H1 (cell line): ENCODE results near the gene ZFP36L1. TPM values are rescaled to one million over a fixed set of nuclear protein-coding genes. Genes with fewer than 3 reads are reported as not detected.

Source experiments
- CTCF ChIA-PET: fragments of 300-600 bp; sonication (Branson Sonifier 250); formaldehyde crosslinking; loops from one replicate; lab custom pipeline; 2021; ENCODE audit not compliant: partially characterized antibody; lab: Charles Lee
- POLR2A ChIA-PET: fragments of 300-600 bp; sonication (Branson Sonifier 250); formaldehyde crosslinking; loops from one replicate; lab custom pipeline; 2021; ENCODE audit warnings: inconsistent platforms; ENCODE audit not compliant: partially characterized antibody; lab: Charles Lee
- DNase-seq, 2 experiments: peaks; one replicate each; pipeline versions ENCODE4 v3.0.0 to v3.0.0-alpha.2; 2010 to 2022; ENCODE audit warnings: low spot score in 2 of 2, low read depth in 1 of 2, mixed read lengths in 1 of 2
- FAIRE-seq: peaks from 2 replicates; lab custom pipeline; 2011; peaks lifted over from hg19 to GRCh38; lab: Jason Lieb, UNC
- H2AFZ ChIP-seq: 2 replicates; pipeline ENCODE4 v1.8.1; 2012; ENCODE audit warnings: low read length, inconsistent platforms
- H2AK5ac ChIP-seq: 2 replicates; pipeline ENCODE4 v1.6.1; 2013; ENCODE audit warnings: low read depth, low read length
- H2BK120ac ChIP-seq: replicated peaks from 2 replicates; pipeline ENCODE3; 2013; ENCODE audit warnings: low read depth, low read length, inconsistent platforms
- H2BK12ac ChIP-seq: 2 replicates; pipeline ENCODE4 v1.6.1; 2013; ENCODE audit warnings: low read depth, low read length
- H2BK15ac ChIP-seq: 2 replicates; pipeline ENCODE4 v1.6.1; 2013; ENCODE audit warnings: low read length
- H2BK20ac ChIP-seq: 2 replicates; pipeline ENCODE4 v1.6.1; 2013; ENCODE audit warnings: low read length
- H2BK5ac ChIP-seq: 2 replicates; pipeline ENCODE4 v1.6.1; 2013; ENCODE audit warnings: low read depth, low read length
- H3K14ac ChIP-seq: 2 replicates; pipeline ENCODE4 v1.6.1; 2013; ENCODE audit warnings: inconsistent platforms; ENCODE audit not compliant: insufficient read length
- H3K18ac ChIP-seq: 2 replicates; pipeline ENCODE4 v1.6.1; 2013; ENCODE audit warnings: low read length; ENCODE audit errors: extremely low read depth
- H3K23ac ChIP-seq: 2 replicates; pipeline ENCODE4 v1.6.1; 2013; ENCODE audit warnings: inconsistent platforms; ENCODE audit not compliant: insufficient read length
- H3K23me2 ChIP-seq: 2 replicates; pipeline ENCODE4 v1.6.1; 2013; ENCODE audit warnings: low read depth, low read length
- H3K27ac ChIP-seq: 2 replicates; pipeline ENCODE4 v1.6.1; 2011; ENCODE audit warnings: low read depth, low read length, inconsistent platforms
- H3K27me3 ChIP-seq, 4 experiments: replicated peaks in 1 of 4; 1 replicate in 1 of 4; 2 replicates in 3 of 4; pipeline versions ENCODE4 v1.6.1 to v1.8.1; 2011 to 2013; ENCODE audit warnings: low read length in 3 of 4, mild to moderate bottlenecking in 3 of 4, inconsistent platforms in 2 of 4, mixed read lengths in 2 of 4, moderate library complexity in 1 of 4; ENCODE audit not compliant: control insufficient read depth in 3 of 4, insufficient read depth in 3 of 4; ENCODE audit errors: extremely low read depth in 1 of 4
- H3K36me3 ChIP-seq, 4 experiments: 2 replicates each; pipeline versions ENCODE4 v1.6.1 to v1.8.1; 2011 to 2013; ENCODE audit warnings: mild to moderate bottlenecking in 4 of 4, low read length in 3 of 4, moderate library complexity in 2 of 4, control low read depth in 1 of 4, inconsistent platforms in 1 of 4; ENCODE audit not compliant: insufficient read depth in 4 of 4, control insufficient read depth in 2 of 4
- H3K4ac ChIP-seq: replicated peaks from 2 replicates; pipeline ENCODE3; 2013; ENCODE audit warnings: low read length, low read depth, mixed read lengths, inconsistent platforms; ENCODE audit not compliant: insufficient read length
- H3K4me1 ChIP-seq, 4 experiments: replicated peaks in 1 of 4; 1 replicate in 1 of 4; 2 replicates in 3 of 4; pipeline versions ENCODE4 v1.6.1 to v1.8.1; 2011 to 2013; ENCODE audit warnings: low read length in 3 of 4, inconsistent platforms in 2 of 4, mixed read lengths in 1 of 4; ENCODE audit not compliant: insufficient read depth in 4 of 4, control insufficient read depth in 3 of 4
- H3K4me2 ChIP-seq, 2 experiments: 2 replicates each; pipeline versions ENCODE4 v1.6.1 to v1.8.1; 2011 to 2013; ENCODE audit warnings: low read depth in 2 of 2, low read length in 2 of 2, control low read depth in 1 of 2, inconsistent platforms in 1 of 2, mild to moderate bottlenecking in 1 of 2; ENCODE audit not compliant: insufficient read depth in 1 of 2
- H3K4me3 ChIP-seq, 4 experiments: fragments of 200-600, 300-600 bp in 1 of 4; sonication (generic), shearing (Covaris generic), sonication (Bioruptor Twin) in 1 of 4; 2 replicates each; pipeline versions ENCODE4 v1.5.1 to v1.8.1; 2011 to 2016; ENCODE audit warnings: low read length in 4 of 4, low read depth in 3 of 4, control low read depth in 2 of 4, inconsistent platforms in 2 of 4, mild to moderate bottlenecking in 2 of 4, mixed read lengths in 1 of 4, moderate library complexity in 1 of 4; ENCODE audit not compliant: insufficient read depth in 2 of 4; ENCODE audit errors: extremely low read depth in 1 of 4
- H3K56ac ChIP-seq: replicated peaks from 2 replicates; pipeline ENCODE3; 2013; ENCODE audit warnings: low read depth, mild to moderate bottlenecking, mixed read lengths, low read length, inconsistent platforms; ENCODE audit not compliant: insufficient read length
- H3K79me1 ChIP-seq: 2 replicates; pipeline ENCODE4 v1.6.1; 2013; ENCODE audit warnings: low read depth, low read length, control low read depth
- H3K79me2 ChIP-seq, 2 experiments: 2 replicates each; pipeline versions ENCODE4 v1.6.1 to v1.8.1; 2012 to 2013; ENCODE audit warnings: low read length in 2 of 2, mild to moderate bottlenecking in 2 of 2, inconsistent platforms in 1 of 2; ENCODE audit not compliant: insufficient read depth in 2 of 2, control insufficient read depth in 1 of 2
- H3K9ac ChIP-seq, 4 experiments: replicated peaks in 1 of 4; 1 replicate in 1 of 4; 2 replicates in 3 of 4; pipeline versions ENCODE4 v1.6.1 to v1.8.1; 2011 to 2013; ENCODE audit warnings: low read depth in 3 of 4, low read length in 3 of 4, control low read depth in 2 of 4, mild to moderate bottlenecking in 2 of 4, moderate library complexity in 2 of 4, inconsistent platforms in 1 of 4; ENCODE audit errors: extremely low read depth in 1 of 4
- H3K9me3 ChIP-seq, 2 experiments: 2 replicates each; pipeline versions ENCODE4 v1.6.1 to v1.8.1; 2012 to 2013; ENCODE audit warnings: mild to moderate bottlenecking in 2 of 2, moderate library complexity in 2 of 2, control low read depth in 1 of 2, inconsistent platforms in 1 of 2, low read depth in 1 of 2, low read length in 1 of 2, mixed read lengths in 1 of 2; ENCODE audit not compliant: insufficient read depth in 2 of 2
- H4K20me1 ChIP-seq, 2 experiments: replicated peaks in 1 of 2; 2 replicates each; pipeline versions ENCODE3 to v1.8.1; 2011 to 2013; ENCODE audit warnings: inconsistent platforms in 2 of 2, low read length in 2 of 2, mild to moderate bottlenecking in 1 of 2; ENCODE audit not compliant: insufficient read depth in 2 of 2, control insufficient read depth in 1 of 2
- H4K5ac ChIP-seq: 2 replicates; pipeline ENCODE4 v1.6.1; 2013; ENCODE audit warnings: low read length, low read depth, mixed read lengths, inconsistent platforms; ENCODE audit not compliant: insufficient read length
- H4K8ac ChIP-seq: 2 replicates; pipeline ENCODE4 v1.8.0; 2013; ENCODE audit warnings: mild to moderate bottlenecking, moderate library complexity, low read length, inconsistent platforms; ENCODE audit not compliant: insufficient read depth; ENCODE audit errors: extremely low read depth
- H4K91ac ChIP-seq: replicated peaks from 2 replicates; pipeline ENCODE3; 2013; ENCODE audit warnings: low read length, mixed read lengths, inconsistent platforms; ENCODE audit not compliant: insufficient read length
- SAP30 ChIP-seq: fragments of 300-600 bp; sonication (generic); IDR thresholded peaks from 2 replicates; pipeline ENCODE4 v1.7.1; 2012; ENCODE audit warnings: low read length, moderate library complexity, mild to moderate bottlenecking, inconsistent platforms; ENCODE audit not compliant: insufficient read depth, insufficient replicate concordance
- SIRT6 ChIP-seq: IDR thresholded peaks from one replicate; pipeline ENCODE4 v1.7.1; 2012; ENCODE audit warnings: low read length, inconsistent platforms
- SP2 ChIP-seq: IDR thresholded peaks from 2 replicates; pipeline ENCODE4 v1.6.1; 2012; ENCODE audit warnings: mild to moderate bottlenecking, low read length, inconsistent platforms
- ZNF274 ChIP-seq: IDR thresholded peaks from 2 replicates; pipeline ENCODE4 v1.7.0; 2012; ENCODE audit warnings: low read length, borderline replicate concordance; ENCODE audit errors: extremely low read depth
- whole genome bisulfite sequencing, 2 experiments: shearing (Covaris generic) in 1 of 2; methylation state at CpG; one replicate each; pipeline versions ENCODE4 v1.1.6 to v1.1.7; 2013 to 2015; ENCODE audit warnings: low lambda C conversion rate in 2 of 2, mixed read lengths in 2 of 2, inconsistent platforms in 1 of 2, low coverage in 1 of 2, missing lambda C conversion rate in 1 of 2; ENCODE audit not compliant: insufficient replicate concordance in 2 of 2, insufficient coverage in 1 of 2, insufficient read length in 1 of 2; ENCODE audit errors: extremely low coverage in 1 of 2, missing lambda C conversion rate in 1 of 2; 5-methylcytosine and 5-hydroxymethylcytosine counted together
- polyA plus RNA-seq, 7 experiments: library from polyadenylated mRNA; depleted of rRNA in 3 of 7; stranded (reverse) in 5 of 7; unstranded in 2 of 7; fragments of >200 nt in 5 of 7; fragments of 200-250 nt in 2 of 7; gene quantifications; 1 replicate in 5 of 7; 2 replicates in 1 of 7; 4 replicates in 1 of 7; pipeline versions ENCODE4 v1.2.1 to v1.2.3, GENCODE V29; 2011 to 2013; ENCODE audit warnings: missing spikeins in 2 of 7, mixed read lengths in 2 of 7
- total RNA-seq: library from RNA; stranded (reverse); fragmentation: NEBNext Ultra II Directional; extraction: Animal tissue kit (Norgen Biotek cat#: 25700); gene quantifications from 2 replicates; pipeline ENCODE4 v1.2.1, GENCODE V29; 2021

Gene ZFP36L1
- total and polyA plus RNA-seq, 2 of the 8 experiments (the other 6 are each of a cell fraction or from before 2014, with no cell fraction given), result 80.4 to 132 TPM

GRCh38 chr14:68824207-68824516 lies 31.3 kb upstream of the ZFP36L1 start:
- H3K4ac ChIP-seq, result no peak overlapping the region
- FAIRE-seq, result no peak
- no peaks in the 10 kb centered on the region for H4K20me1 ChIP-seq
- H3K9me3 ChIP-seq, result no peaks in the 10 kb centered on the region
- H2BK5ac ChIP-seq, result no peak overlapping the region
- H2BK20ac ChIP-seq, result peak overlapping the region; percentile 56; the same call in 1 of the 2 replicates
- CTCF ChIA-PET, result interaction anchor here (0.6 to 5.3 kb wide), 22 partner anchors 10 to 891 kb away, joined by 3 to 47 read pairs (median 5); no protein-coding TSS in a partner anchor
- H3K4me2 ChIP-seq, result no peak overlapping the region
- TF ChIP-seq ZNF274 (no peak), SIRT6 (no peak), SAP30 (no peak), SP2 (no peak)
- TF ChIP-seq, all 59 proteins: peak for 0
- Histone ChIP-seq H3K9ac (no peak overlapping the region), H3K23ac (no peak overlapping the region), H3K56ac (no peak overlapping the region), H3K4me3 (no peak overlapping the region), H2BK120ac (no peak overlapping the region), H3K27me3 (no peaks in the 10 kb centered on the region), H2AK5ac (no peak overlapping the region), H3K14ac (no peak overlapping the region), H4K5ac (no peak overlapping the region), H3K23me2 (no peaks in the 10 kb centered on the region), H3K27ac (no peak overlapping the region), H3K79me2 (no peaks in the 10 kb centered on the region), H2BK12ac (0 out of 2 replicates have a peak overlapping the region, but pooled peaks have one; percentile 32), H3K36me3 (no peaks in the 10 kb centered on the region), H4K91ac (no peak overlapping the region), H4K8ac (peak overlapping the region; percentile 42), H3K4me1 (peaks cover 0 to 11% (median 5%) of the 10 kb centered on the region in 4 experiments; a peak in 5 of 7 replicates), H2AFZ (peak overlapping the region; percentile 97; the same call in 1 of the 2 replicates), H2BK15ac (peak overlapping the region; percentile 54; the same call in 1 of the 2 replicates), H3K18ac (peak overlapping the region; percentile 4; the same call in 1 of the 2 replicates), H3K79me1 (no peaks in the 10 kb centered on the region)
- DNase-seq, result no peak
- POLR2A ChIA-PET, result interaction anchor here (1.0 to 5.3 kb wide), 3 partner anchors 8 to 32 kb away, joined by 3 to 30 read pairs (median 3); partner anchors contain the start of gene ZFP36L1
- 88% methylated on average over 1 of the region's 1 CpG; no CpG with 5 or more reads in 1 of the 2 experiments for WGBS, 2 experiments
